GM23248 (cell line): ENCODE data around the gene GMEB2. TPM values are rescaled to one million over a fixed set of nuclear protein-coding genes. Genes with fewer than 3 reads are reported as not detected.

Experiments
- DNase-seq: peaks from one replicate; pipeline ENCODE4 v3.0.0-alpha.2; 2015
- H2AFZ ChIP-seq: fragments of 200-600 bp; sonication (generic); 2 replicates; pipeline ENCODE4 v1.6.1; 2016; ENCODE audit warnings: antibody characterized with exemption
- H3F3A ChIP-seq: fragments of 200-600 bp; sonication (generic); 2 replicates; pipeline ENCODE4 v1.6.1; 2016; ENCODE audit warnings: mild to moderate bottlenecking, antibody characterized with exemption, mixed run types; ENCODE audit not compliant: insufficient read depth
- H3K27ac ChIP-seq: fragments of 200-600 bp; sonication (generic); 2 replicates; pipeline ENCODE4 v1.5.1; 2016; ENCODE audit warnings: mild to moderate bottlenecking
- H3K27me3 ChIP-seq: fragments of 200-600 bp; sonication (generic); replicated peaks from 2 replicates; pipeline ENCODE4 v1.6.1; 2016; ENCODE audit warnings: mild to moderate bottlenecking; ENCODE audit not compliant: insufficient read depth
- H3K36me3 ChIP-seq: fragments of 200-600 bp; sonication (generic); 2 replicates; pipeline ENCODE4 v1.6.1; 2016; ENCODE audit warnings: low read depth, mild to moderate bottlenecking
- H3K4me1 ChIP-seq: fragments of 200-600 bp; sonication (generic); 2 replicates; pipeline ENCODE4 v1.6.1; 2016; ENCODE audit warnings: mild to moderate bottlenecking; ENCODE audit not compliant: insufficient read depth
- H3K4me2 ChIP-seq: fragments of 200-600 bp; sonication (generic); one replicate; pipeline ENCODE4 v1.6.1; 2016; ENCODE audit warnings: mild to moderate bottlenecking; ENCODE audit not compliant: unreplicated experiment
- H3K4me3 ChIP-seq: fragments of 200-600 bp; sonication (generic); 2 replicates; pipeline ENCODE4 v1.5.1; 2016; ENCODE audit warnings: mild to moderate bottlenecking
- H3K79me2 ChIP-seq: fragments of 200-600 bp; sonication (generic); 2 replicates; pipeline ENCODE4 v1.6.1; 2016; ENCODE audit warnings: mild to moderate bottlenecking; ENCODE audit not compliant: insufficient read depth
- H3K9ac ChIP-seq: fragments of 200-600 bp; sonication (generic); 2 replicates; pipeline ENCODE4 v1.6.1; 2016; ENCODE audit warnings: mild to moderate bottlenecking
- H3K9me2 ChIP-seq: fragments of 200-600 bp; sonication (generic); 2 replicates; pipeline ENCODE4 v1.6.1; 2016; ENCODE audit warnings: mixed run types, mild to moderate bottlenecking, moderate library complexity; ENCODE audit not compliant: insufficient read depth
- H3K9me3 ChIP-seq: fragments of 200-600 bp; sonication (generic); one replicate; pipeline ENCODE4 v1.6.1; 2017; ENCODE audit warnings: low read depth
- H4K20me1 ChIP-seq: fragments of 200-600 bp; sonication (generic); 2 replicates; pipeline ENCODE4 v1.6.0; 2016; ENCODE audit not compliant: insufficient read depth
- EZH2 ChIP-seq: fragments of 200-600 bp; sonication (generic); IDR thresholded peaks from 2 replicates; pipeline ENCODE4 v1.6.1; 2018; ENCODE audit warnings: antibody characterized with exemption, mild to moderate bottlenecking; ENCODE audit not compliant: insufficient read depth, poor library complexity, severe bottlenecking
- EZH2phosphoT487 ChIP-seq: fragments of 200-600 bp; sonication (generic); IDR thresholded peaks from 2 replicates; pipeline ENCODE4 v1.6.1; 2018; ENCODE audit warnings: antibody characterized with exemption, moderate library complexity, mild to moderate bottlenecking, low read depth; ENCODE audit not compliant: insufficient read depth
- WGBS, 2 experiments: methylation state at CpG; one replicate each; pipeline ENCODE4 v1.1.6; 2015 to 2017; ENCODE audit warnings: low lambda C conversion rate in 2 of 2, low coverage in 1 of 2; ENCODE audit errors: missing lambda C conversion rate in 2 of 2; 5-methylcytosine and 5-hydroxymethylcytosine counted together
- in situ Hi-C: fragments of 300-500 bp; cut with MboI; formaldehyde crosslinking; loops from 2 replicates; pipeline ENCODE4 v1.15.0; 2020
- polyA plus RNA-seq: library from polyadenylated mRNA; unstranded; fragments of >200 nt; fragmentation: Nextera tagmentation; extraction: Ambion mirVana; gene quantifications from 2 replicates; pipeline ENCODE4 v1.2.1, GENCODE V29; 2016
- total RNA-seq: library from RNA; depleted of rRNA; stranded (reverse); fragments of >200 nt; shearing (Covaris generic); gene quantifications from 2 replicates; pipeline ENCODE4 v1.2.3, GENCODE V29; 2014

Gene GMEB2
- total and polyA plus RNA-seq, 2 experiments from 2014 or later, result 7.8 to 13.6 TPM

- in situ Hi-C loops, result no loop called here
- Histone ChIP-seq H3K4me3 (no peak overlapping the region), H3K9me3 (no peaks in the 10 kb centered on the region), H3K79me2 (0 out of 2 replicates have a peak, but pooled peaks cover 8% of the 10 kb centered on the region), H3K27ac (no peak overlapping the region), H2AFZ (no peak overlapping the region), H3K36me3 (no peaks in the 10 kb centered on the region), H3K9me2 (no peaks in the 10 kb centered on the region), H3K9ac (no peak overlapping the region), H3F3A (no peaks in the 10 kb centered on the region), H3K4me2 (no peak overlapping the region), H3K4me1 (no peaks in the 10 kb centered on the region), H4K20me1 (no peaks in the 10 kb centered on the region), H3K27me3 (no peaks in the 10 kb centered on the region)
- WGBS, 2 experiments, result 84 to 85% methylated on average over 31 to 46 of the region's 46 CpGs
- no peak for DNase-seq
- TF ChIP-seq EZH2phosphoT487 (no peak), EZH2 (no peak)
These were observed 57.6 kb downstream of the GMEB2 start for GRCh38 chr20:63568986-63569949.

- Histone ChIP-seq H3K27ac (no peak overlapping the region), H3K4me2 (no peak overlapping the region), H4K20me1 (no peaks in the 10 kb centered on the region), H3K9ac (no peak overlapping the region), H3K9me3 (no peaks in the 10 kb centered on the region), H3K27me3 (no peaks in the 10 kb centered on the region), H2AFZ (no peak overlapping the region), H3K4me1 (no peaks in the 10 kb centered on the region), H3F3A (no peaks in the 10 kb centered on the region), H3K79me2 (0 out of 2 replicates have a peak, but pooled peaks cover 5% of the 10 kb centered on the region), H3K4me3 (no peak overlapping the region), H3K36me3 (no peaks in the 10 kb centered on the region), H3K9me2 (no peaks in the 10 kb centered on the region)
- DNase-seq, result no peak
- in situ Hi-C loops, result no loop called here
- 94 to 96% methylated on average over 39 to 43 of the region's 43 CpGs for WGBS, 2 experiments
- TF ChIP-seq EZH2 (no peak), EZH2phosphoT487 (no peak)
These were observed 58.5 kb downstream of the GMEB2 start for GRCh38 chr20:63568170-63568981.

GRCh38 chr20:63567386-63568169 lies 59.3 kb downstream of the GMEB2 start:
- Histone ChIP-seq H3K27ac (no peak overlapping the region), H3K4me2 (no peak overlapping the region), H3K27me3 (no peaks in the 10 kb centered on the region), H3K36me3 (no peaks in the 10 kb centered on the region), H3K9me3 (no peaks in the 10 kb centered on the region), H3K4me3 (no peak overlapping the region), H4K20me1 (no peaks in the 10 kb centered on the region), H3K4me1 (no peaks in the 10 kb centered on the region), H3K9ac (no peak overlapping the region), H2AFZ (no peak overlapping the region), H3F3A (no peaks in the 10 kb centered on the region), H3K79me2 (no peaks in the 10 kb centered on the region), H3K9me2 (no peaks in the 10 kb centered on the region)
- in situ Hi-C loops, result no loop called here
- WGBS, 2 experiments, result 93 to 96% methylated on average over 32 to 37 of the region's 37 CpGs
- no peak for TF ChIP-seq EZH2phosphoT487
- no peak for TF ChIP-seq EZH2
- no peak for DNase-seq

GRCh38 chr20:63567136-63567385 lies 59.8 kb downstream of the GMEB2 start:
- H3K9ac ChIP-seq, result no peak overlapping the region
- no peaks in the 10 kb centered on the region for H3K79me2 ChIP-seq
- WGBS, 2 experiments, result 95% methylated on average over 8 to 22 of the region's 22 CpGs
- H3F3A ChIP-seq, result no peaks in the 10 kb centered on the region
- H3K4me3 ChIP-seq, result no peak overlapping the region
- no peak overlapping the region for H3K4me2 ChIP-seq
- H3K9me2 ChIP-seq, result no peaks in the 10 kb centered on the region
- no peaks in the 10 kb centered on the region for H4K20me1 ChIP-seq
- H2AFZ ChIP-seq, result no peak overlapping the region
- DNase-seq, result no peak
- no peak for TF ChIP-seq EZH2
- TF ChIP-seq EZH2phosphoT487, result no peak
- no peaks in the 10 kb centered on the region for H3K27me3 ChIP-seq
- H3K4me1 ChIP-seq, result no peaks in the 10 kb centered on the region
- H3K27ac ChIP-seq, result no peak overlapping the region
- no peaks in the 10 kb centered on the region for H3K36me3 ChIP-seq
- H3K9me3 ChIP-seq, result no peaks in the 10 kb centered on the region
- in situ Hi-C loops, result no loop called here
